Measurements from ENCODE around the gene CCAR1. TPM values are rescaled to one million over a fixed set of nuclear protein-coding genes. Genes with fewer than 3 reads are reported as not detected.
"Not testable (repeated sequence)": the region's sequence is repeated elsewhere in the genome, so short reads cannot be mapped to it uniquely, and the experiment has no call there.

Gene CCAR1
- total and polyA plus RNA-seq, 7 donors, result 12.0 to 69.2 (median 37.6) TPM

GRCh38 chr10:68813559-68813958 lies 92.5 kb downstream of the CCAR1 start:
- intact Hi-C loops (cut with DNase I), result no loop called here
- TF ChIP-seq EP300 (IDR thresholded peaks at IDR 0.05) (no peak), POLR2A (IDR thresholded peaks at IDR 0.05) (no peak), POLR2AphosphoS5 (IDR thresholded peaks at IDR 0.05) (no peak)
- TF ChIP-seq, protein P1, sequence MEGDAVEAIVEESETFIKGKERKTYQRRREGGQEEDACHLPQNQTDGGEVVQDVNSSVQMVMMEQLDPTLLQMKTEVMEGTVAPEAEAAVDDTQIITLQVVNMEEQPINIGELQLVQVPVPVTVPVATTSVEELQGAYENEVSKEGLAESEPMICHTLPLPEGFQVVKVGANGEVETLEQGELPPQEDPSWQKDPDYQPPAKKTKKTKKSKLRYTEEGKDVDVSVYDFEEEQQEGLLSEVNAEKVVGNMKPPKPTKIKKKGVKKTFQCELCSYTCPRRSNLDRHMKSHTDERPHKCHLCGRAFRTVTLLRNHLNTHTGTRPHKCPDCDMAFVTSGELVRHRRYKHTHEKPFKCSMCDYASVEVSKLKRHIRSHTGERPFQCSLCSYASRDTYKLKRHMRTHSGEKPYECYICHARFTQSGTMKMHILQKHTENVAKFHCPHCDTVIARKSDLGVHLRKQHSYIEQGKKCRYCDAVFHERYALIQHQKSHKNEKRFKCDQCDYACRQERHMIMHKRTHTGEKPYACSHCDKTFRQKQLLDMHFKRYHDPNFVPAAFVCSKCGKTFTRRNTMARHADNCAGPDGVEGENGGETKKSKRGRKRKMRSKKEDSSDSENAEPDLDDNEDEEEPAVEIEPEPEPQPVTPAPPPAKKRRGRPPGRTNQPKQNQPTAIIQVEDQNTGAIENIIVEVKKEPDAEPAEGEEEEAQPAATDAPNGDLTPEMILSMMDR (IDR thresholded peaks at IDR 0.05), result no peak
- no peaks in the 10 kb centered on the region for H3K36me3 ChIP-seq

DNA sequence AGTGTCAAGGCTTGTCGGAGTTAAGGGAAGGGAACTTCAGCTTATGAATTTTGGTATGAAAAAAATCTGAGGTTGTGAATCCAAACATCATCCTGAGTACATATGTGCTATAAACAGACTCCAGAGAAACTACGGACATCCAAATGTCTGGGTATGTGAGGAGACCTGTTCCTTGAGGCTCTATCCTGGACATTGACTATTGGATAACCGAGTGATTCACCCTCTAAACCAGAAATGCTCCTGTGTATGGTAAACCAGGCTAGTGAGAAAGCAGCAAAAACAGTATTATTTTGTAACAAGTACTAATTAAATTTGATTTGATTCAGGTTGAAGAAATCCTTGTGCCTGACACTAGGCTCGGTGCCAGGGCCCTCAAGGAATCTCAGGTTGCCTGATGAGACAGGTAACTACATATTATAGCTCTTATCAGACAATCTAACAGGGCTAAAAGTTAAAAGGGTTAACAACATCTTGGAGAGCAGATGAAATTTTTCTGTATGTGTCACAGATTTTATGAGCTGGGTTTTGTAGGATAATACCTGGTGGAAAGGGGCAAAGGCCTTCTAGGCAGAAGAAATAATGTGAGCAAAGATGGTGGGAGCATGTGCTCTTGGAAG lies 95.9 kb downstream of the CCAR1 start:
- WGBS, 2 donors, result 68 to 71% methylated on average over 4 of the region's 4 CpGs
- TF ChIP-seq, protein P1 (IDR thresholded peaks at IDR 0.05), result no peak
- TF ChIP-seq POLR2A (IDR thresholded peaks at IDR 0.05) (no peak), EP300 (IDR thresholded peaks at IDR 0.05) (no peak), POLR2AphosphoS5 (IDR thresholded peaks at IDR 0.05) (no peak)
- Histone ChIP-seq H3K9me3 (no peaks in the 10 kb centered on the region), H3K36me3 (no peaks in the 10 kb centered on the region), H3K27me3 (no peaks in the 10 kb centered on the region), H3K4me3 (no peak overlapping the region), H3K27ac (no peak overlapping the region), H3K4me1 (no peaks in the 10 kb centered on the region)
- DNase-seq, result no peak
- intact Hi-C loops (cut with DNase I), result no loop called here

More at GRCh38 chr10:68813559-68813958, 92.5 kb downstream of the CCAR1 start:
- no peaks in the 10 kb centered on the region for H3K4me1 ChIP-seq
- H3K9me3 ChIP-seq, result no peaks in the 10 kb centered on the region
- no peak overlapping the region for H3K27ac ChIP-seq
- DNase-seq, result no peak
- H3K27me3 ChIP-seq, result no peaks in the 10 kb centered on the region
- H3K4me3 ChIP-seq, result no peak overlapping the region

GRCh38 chr10:68820359-68820758 lies 99.3 kb downstream of the CCAR1 start:
- intact Hi-C loops (cut with DNase I); H3K9me3 ChIP-seq; H3K4me1 ChIP-seq; H3K4me3 ChIP-seq; DNase-seq; H3K36me3 ChIP-seq; H3K27me3 ChIP-seq; H3K27ac ChIP-seq: not testable (repeated sequence)
- WGBS, 2 donors, result 95 to 98% methylated on average over 1 of the region's 1 CpG

GRCh38 chr10:68822626-68823025 lies 101.6 kb downstream of the CCAR1 start:
- H3K9me3 ChIP-seq; H3K27me3 ChIP-seq; H3K27ac ChIP-seq; H3K4me1 ChIP-seq; DNase-seq; H3K4me3 ChIP-seq; intact Hi-C loops (cut with DNase I); H3K36me3 ChIP-seq: not testable (repeated sequence)
- 92 to 94% methylated on average over 2 of the region's 2 CpGs for WGBS, 2 donors

DNA sequence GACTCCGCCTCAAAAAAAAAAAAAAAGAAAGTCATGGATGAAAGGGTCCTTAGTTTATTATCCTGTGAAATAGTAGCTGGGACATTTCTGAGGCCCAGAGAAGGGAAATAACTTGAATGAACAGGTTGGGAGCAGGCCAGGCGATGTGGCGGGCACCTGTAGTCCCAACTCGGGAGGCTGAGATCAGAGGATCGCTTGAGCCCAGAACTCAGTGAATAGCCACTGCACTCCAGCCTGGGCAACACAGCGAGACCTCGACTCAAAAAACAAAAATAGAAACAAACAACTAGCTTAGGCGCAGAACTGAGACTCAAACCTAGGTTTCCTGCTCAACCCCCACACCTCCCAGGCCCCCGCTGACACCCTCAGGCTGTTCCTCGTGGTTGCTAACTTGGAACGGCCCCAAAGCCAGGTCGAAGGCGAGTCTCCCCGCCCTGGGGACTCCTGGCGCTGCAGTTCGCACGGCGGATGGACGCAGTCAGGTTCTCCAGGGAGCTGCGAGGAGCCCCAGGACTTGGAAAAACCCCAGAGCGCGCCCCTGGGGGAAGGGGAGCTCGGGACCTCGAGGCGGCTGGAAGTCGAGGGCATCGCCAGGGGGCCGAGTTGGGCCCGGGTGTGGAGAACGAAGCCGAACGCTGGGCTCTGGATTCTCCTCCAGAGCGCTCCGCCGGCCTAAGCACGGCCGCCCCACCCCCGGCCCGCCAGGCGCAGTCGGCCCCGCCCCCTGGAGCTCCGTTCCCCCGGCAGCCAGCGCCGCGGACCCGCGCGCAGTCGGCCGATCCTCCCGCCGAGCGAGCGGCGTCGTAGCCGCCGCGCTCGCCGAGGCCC lies 105.9 kb downstream of the CCAR1 start, which contains the start of gene STOX1:
Gene STOX1, plus strand, starts transcription at position 768 of the 828 bp plus-strand sequence. CDS start 93 bp downstream, outside the sequence.
- WGBS, 2 donors, result 4 to 5% methylated on average over 63 of the region's 63 CpGs
- no peaks in the 10 kb centered on the region for H3K9me3 ChIP-seq
- TF ChIP-seq POLR2A (IDR thresholded peaks at IDR 0.05), result no peak
- no peak for TF ChIP-seq EP300 (IDR thresholded peaks at IDR 0.05)
- TF ChIP-seq, protein P1 (IDR thresholded peaks at IDR 0.05), result no peak
- TF ChIP-seq POLR2AphosphoS5 (IDR thresholded peaks at IDR 0.05), result no peak
- H3K27me3 ChIP-seq, result peaks cover 0 to 3% (median 0%) of the 10 kb centered on the region in 3 donors
- peaks cover 0 to 13% (median 10%) of the 10 kb centered on the region in 4 donors for H3K4me1 ChIP-seq
- H3K27ac ChIP-seq, result peak within 1 kb of the TSS; percentile 3 to 68 (median 46)
- intact Hi-C loops (cut with DNase I), result loop anchor here (5.0 kb wide), 1 partner anchor 75 kb away; the partner anchor contains the start of gene DDX50
- peak within 1 kb of the TSS; percentile 37 to 65 (median 52) for H3K4me3 ChIP-seq
- DNase-seq, result peak; percentile 65
- no peaks in the 10 kb centered on the region for H3K36me3 ChIP-seq

GRCh38 chr10:68827592-68827959 lies 106.5 kb downstream of the CCAR1 start:
- Histone ChIP-seq H3K27ac (peak overlapping the region in 3 of 4 donors; percentile 3 to 51 (median 40)), H3K4me3 (peak overlapping the region in 3 of 4 donors; percentile 46 to 65 (median 58)), H3K4me1 (peaks cover 0 to 13% (median 10%) of the 10 kb centered on the region in 4 donors)
- intact Hi-C loops (cut with DNase I), result loop anchor here (5.0 kb wide), 1 partner anchor 75 kb away; the partner anchor contains the start of gene DDX50
- not testable (repeated sequence) for H3K9me3 ChIP-seq, H3K27me3 ChIP-seq, DNase-seq, H3K36me3 ChIP-seq
- WGBS, 2 donors, result 0% methylated on average over 18 of the region's 58 CpGs

DNA sequence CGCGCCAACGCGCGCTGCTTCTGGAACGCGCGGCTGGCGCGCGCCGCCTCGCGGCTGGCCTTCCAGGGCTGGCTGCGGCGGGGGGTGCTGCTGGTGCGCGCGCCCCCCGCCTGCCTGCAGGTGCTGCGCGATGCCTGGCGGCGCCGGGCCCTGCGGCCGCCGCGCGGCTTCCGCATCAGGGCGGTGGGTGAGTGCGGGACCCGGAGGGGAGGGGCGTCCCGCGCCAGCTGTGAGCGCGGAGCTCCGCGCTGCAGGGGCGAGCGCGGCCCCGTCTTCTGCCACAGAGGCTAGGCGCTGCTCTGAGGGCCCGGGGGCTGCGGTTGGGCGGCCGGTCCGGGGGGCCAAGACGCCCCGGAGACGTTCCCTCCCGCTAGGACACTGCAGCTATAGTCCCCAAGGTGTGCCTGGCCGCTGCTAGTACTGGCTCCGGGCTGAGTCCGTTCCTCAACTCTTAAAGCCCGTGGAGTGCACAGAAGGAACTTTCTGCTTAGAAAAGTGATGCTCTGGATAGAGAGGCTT lies 107.1 kb downstream of the CCAR1 start:
- peaks cover 0 to 13% (median 10%) of the 10 kb centered on the region in 4 donors for H3K4me1 ChIP-seq
- peak overlapping the region in 1 of 4 donors; percentile 28 for H3K27ac ChIP-seq
- not testable (repeated sequence) for H3K9me3 ChIP-seq, DNase-seq, H3K27me3 ChIP-seq, H3K36me3 ChIP-seq
- intact Hi-C loops (cut with DNase I), result loop anchor here (5.0 kb wide), 1 partner anchor 74 kb away; the partner anchor contains the start of gene DDX50
- 1% methylated on average over 35 of the region's 59 CpGs for WGBS, 2 donors
- peak overlapping the region in 3 of 4 donors; percentile 37 to 52 (median 51) for H3K4me3 ChIP-seq

Measured in sigmoid colon (tissue), 7 donors.